Spleen (tissue), 11 donors: ENCODE results near the gene CNDP1. TPM values are rescaled to one million over a fixed set of nuclear protein-coding genes. Genes with fewer than 3 reads are reported as not detected.
"Not testable (repeated sequence)": the region's sequence is repeated elsewhere in the genome, so short reads cannot be mapped to it uniquely, and the experiment has no call there.

Experiments used
- DNase-seq: peaks from one replicate; pipeline ENCODE4 v3.0.0-alpha.2; 2020
- H3K27ac ChIP-seq, 8 donors: fragments of 200-600 bp; sonication (generic) in 7 of 8; 1 replicate in 4 of 8; 2 replicates in 4 of 8; pipeline versions ENCODE4 v1.5.0 to v1.8.0; 2016 to 2021; ENCODE audit warnings: inconsistent platforms in 4 of 8, mild to moderate bottlenecking in 4 of 8, moderate library complexity in 1 of 8
- H3K27me3 ChIP-seq, 7 donors: fragments of 200-600 bp; sonication (generic) in 6 of 7; replicated peaks in 1 of 7; 1 replicate in 4 of 7; 2 replicates in 3 of 7; pipeline versions ENCODE4 v1.5.0 to v1.8.0; 2016 to 2021; ENCODE audit warnings: inconsistent platforms in 3 of 7, mild to moderate bottlenecking in 1 of 7
- H3K36me3 ChIP-seq, 6 donors: fragments of 200-600 bp; sonication (generic) in 5 of 6; 1 replicate in 4 of 6; 2 replicates in 2 of 6; pipeline versions ENCODE4 v1.5.0 to v1.8.0; 2016 to 2021; ENCODE audit warnings: inconsistent platforms in 2 of 6
- H3K4me1 ChIP-seq, 6 donors: fragments of 200-600 bp; sonication (generic) in 5 of 6; 1 replicate in 3 of 6; 2 replicates in 3 of 6; pipeline versions ENCODE4 v1.5.0 to v1.8.0; 2016 to 2021; ENCODE audit warnings: inconsistent platforms in 3 of 6
- H3K4me3 ChIP-seq, 8 donors: fragments of 200-600 bp; sonication (generic) in 7 of 8; 1 replicate in 4 of 8; 2 replicates in 4 of 8; pipeline versions ENCODE4 v1.5.0 to v1.8.0; 2016 to 2021; ENCODE audit warnings: inconsistent platforms in 4 of 8, mild to moderate bottlenecking in 4 of 8, moderate library complexity in 2 of 8
- H3K9me3 ChIP-seq, 8 donors: fragments of 200-600 bp; sonication (generic) in 7 of 8; 1 replicate in 4 of 8; 2 replicates in 4 of 8; pipeline versions ENCODE4 v1.5.0 to v1.8.0; 2016 to 2021; ENCODE audit warnings: inconsistent platforms in 4 of 8
- CTCF ChIP-seq, 11 experiments: fragments of 200-600 bp in 7 of 11; fragments of 450-650 bp in 4 of 11; sonication (generic) in 4 of 11; IDR thresholded peaks in 8 of 11; conservative IDR thresholded peaks in 3 of 11; 1 replicate in 7 of 11; 2 replicates in 4 of 11; pipeline versions ENCODE4 v1.4.0 to v1.8.0; 2016 to 2021; ENCODE audit warnings: antibody characterized with exemption in 11 of 11, inconsistent platforms in 4 of 11, mild to moderate bottlenecking in 1 of 11
- POLR2A ChIP-seq, 3 donors: fragments of 450-650 bp; IDR thresholded peaks; one replicate each; pipeline ENCODE4 v1.5.1; 2017; ENCODE audit warnings: antibody characterized with exemption in 3 of 3, mild to moderate bottlenecking in 1 of 3
- POLR2AphosphoS5 ChIP-seq, 3 donors: sonication (generic); formaldehyde crosslinking; IDR thresholded peaks; one replicate each; pipeline ENCODE4 v1.5.1; 2017; ENCODE audit warnings: antibody characterized with exemption in 3 of 3
- WGBS, 5 donors: extraction: QIAGEN DNeasy Blood & Tissue Kit in 3 of 5; methylation state at CpG; one replicate each; pipeline versions ENCODE4 v1.1.5 to v1.1.7; 2013 to 2018; 5-methylcytosine and 5-hydroxymethylcytosine counted together
- intact Hi-C: fragments of 100-400 bp; cut with DNase I; formaldehyde crosslinking; loops from one replicate; pipeline ENCODE4 v1.15.0; 2023; ENCODE audit warnings: low total_unique reads
- polyA plus RNA-seq, 3 donors: library from polyadenylated mRNA; stranded (reverse); fragments of 200-250 nt; gene quantifications; one replicate each; pipeline ENCODE4 v1.2.1, GENCODE V29; 2013
- total RNA-seq, 7 donors: library from RNA; depleted of rRNA in 3 of 7; stranded (reverse); fragments of >200 nt in 3 of 7; fragmentation: NEBNext Ultra II Directional in 4 of 7; extraction: Animal tissue kit (Norgen Biotek cat#: 25700) in 4 of 7; gene quantifications; one replicate each; pipeline versions ENCODE4 v1.1.0 to v1.2.1, GENCODE V29; 2016 to 2021
- donor health status: healthy with polysubstance abuse.
- donor health status: DM: no; HTN: no; CAD: no; lungs with moderate emphysema.
- donor health status: DM: no; HTN: no; CAD: no.
- donor health status: Bipolar disorder and iron deficiency.
- donor health status: healthy.
- donor health status: DM: no; HTN: no; CAD: no.
- donor health status: DM: yes; HTN: yes; CAD: no.

CNDP1 gene
- total and polyA plus RNA-seq, 10 donors, result 0.03 to 0.59 (median 0.18) TPM; not detected in 2

- peaks cover 30 to 73% (median 60%) of the 10 kb centered on the region in 6 donors for H3K4me1 ChIP-seq
Observed at GRCh38 chr18:74497778-74498177, 36.5 kb upstream of the CNDP1 start.

GRCh38 chr18:74498712-74499627 lies 35.3 kb upstream of the CNDP1 start:
- WGBS, 5 donors, result 25 to 45% (median 37%) methylated on average over 13 to 14 of the region's 14 CpGs
- intact Hi-C loops, result loop anchor here (10.0 kb wide), 1 partner anchor 56 kb away; no protein-coding TSS in a partner anchor
- TF ChIP-seq CTCF (IDR thresholded peaks at IDR 0.05 in 8 of 11, conservative IDR thresholded peaks at IDR 0.05 in 3 of 11) (no peak), POLR2AphosphoS5 (IDR thresholded peaks at IDR 0.05) (peak in 2 of 3 donors; percentile 48 to 62), POLR2A (IDR thresholded peaks at IDR 0.05) (no peak)
- peak; percentile 93 for DNase-seq
- peak overlapping the region; percentile 66 to 97 (median 94) for H3K27ac ChIP-seq
- H3K36me3 ChIP-seq, result peaks cover 0 to 32% (median 27%) of the 10 kb centered on the region in 6 donors
- H3K4me1 ChIP-seq, result peaks cover 30 to 81% (median 63%) of the 10 kb centered on the region in 6 donors
- H3K4me3 ChIP-seq, result peak overlapping the region; percentile 3 to 69 (median 40)
- no peaks in the 10 kb centered on the region for H3K27me3 ChIP-seq
- no peaks in the 10 kb centered on the region for H3K9me3 ChIP-seq

More at GRCh38 chr18:74497778-74498177, 36.5 kb upstream of the CNDP1 start:
- H3K27ac ChIP-seq, result peak overlapping the region in 6 of 8 donors; percentile 91 to 97 (median 96)
- no peaks in the 10 kb centered on the region for H3K9me3 ChIP-seq
- 59 to 80% (median 69%) methylated on average over 3 of the region's 3 CpGs for WGBS, 5 donors
- no peaks in the 10 kb centered on the region for H3K27me3 ChIP-seq
- intact Hi-C loops, result loop anchor here (10.0 kb wide), 1 partner anchor 57 kb away; no protein-coding TSS in a partner anchor
- DNase-seq, result no peak
- H3K36me3 ChIP-seq, result peaks cover 0 to 20% (median 17%) of the 10 kb centered on the region in 6 donors
- H3K4me3 ChIP-seq, result peak overlapping the region in 1 of 8 donors; percentile 90
- no peak for TF ChIP-seq POLR2AphosphoS5 (IDR thresholded peaks at IDR 0.05)
- TF ChIP-seq POLR2A (IDR thresholded peaks at IDR 0.05), result no peak
- no peak for TF ChIP-seq CTCF (IDR thresholded peaks at IDR 0.05 in 8 of 11, conservative IDR thresholded peaks at IDR 0.05 in 3 of 11)

GRCh38 chr18:74499633-74500032 lies 34.7 kb upstream of the CNDP1 start:
- TF ChIP-seq POLR2AphosphoS5 (IDR thresholded peaks at IDR 0.05) (peak in 2 of 3 donors; percentile 46 to 64), POLR2A (IDR thresholded peaks at IDR 0.05) (no peak)
- H3K27ac ChIP-seq, result peak overlapping the region; percentile 66 to 97 (median 94)
- intact Hi-C loops, result loop anchor here (10.0 kb wide), 1 partner anchor 55 kb away; no protein-coding TSS in a partner anchor
- peaks cover 0 to 39% (median 32%) of the 10 kb centered on the region in 6 donors for H3K36me3 ChIP-seq
- peaks cover 30 to 88% (median 66%) of the 10 kb centered on the region in 6 donors for H3K4me1 ChIP-seq
- peak; percentile 89 for DNase-seq
- H3K4me3 ChIP-seq, result peak overlapping the region; percentile 3 to 69 (median 40)
- no peaks in the 10 kb centered on the region for H3K27me3 ChIP-seq
- no peaks in the 10 kb centered on the region for H3K9me3 ChIP-seq
- WGBS, 5 donors, result 29 to 37% (median 30%) methylated on average over 9 of the region's 9 CpGs

- 57 to 65% (median 59%) methylated on average over 6 of the region's 6 CpGs for WGBS, 5 donors
- DNase-seq, result no peak
- TF ChIP-seq POLR2AphosphoS5 (IDR thresholded peaks at IDR 0.05), result peak in 1 of 3 donors; percentile 39
- no peak for TF ChIP-seq POLR2A (IDR thresholded peaks at IDR 0.05)
- H3K27ac ChIP-seq, result peak overlapping the region; percentile 66 to 97 (median 94)
- intact Hi-C loops, result no loop called here
- peaks cover 0 to 46% (median 36%) of the 10 kb centered on the region in 6 donors for H3K36me3 ChIP-seq
- H3K4me3 ChIP-seq, result peak overlapping the region in 7 of 8 donors; percentile 33 to 69 (median 40)
- H3K4me1 ChIP-seq, result peaks cover 30 to 88% (median 63%) of the 10 kb centered on the region in 6 donors
- no peaks in the 10 kb centered on the region for H3K27me3 ChIP-seq
- no peaks in the 10 kb centered on the region for H3K9me3 ChIP-seq
Observed at GRCh38 chr18:74500372-74500771, 33.9 kb upstream of the CNDP1 start.

- H3K27me3 ChIP-seq, H3K9me3 ChIP-seq, intact Hi-C loops, DNase-seq: not testable (repeated sequence)
- Histone ChIP-seq H3K36me3 (peaks cover 0 to 50% (median 39%) of the 10 kb centered on the region in 6 donors), H3K27ac (peak overlapping the region; percentile 66 to 97 (median 94)), H3K4me1 (peaks cover 32 to 90% (median 64%) of the 10 kb centered on the region in 6 donors), H3K4me3 (peak overlapping the region in 7 of 8 donors; percentile 33 to 69 (median 40))
- 58 to 75% (median 69%) methylated on average over 8 of the region's 8 CpGs for WGBS, 5 donors
Observed at GRCh38 chr18:74500774-74501173, 33.5 kb upstream of the CNDP1 start.
